Adipose tissue (tissue), 3 donors: ENCODE data around the gene PAQR5. TPM values are rescaled to one million over a fixed set of nuclear protein-coding genes. Genes with fewer than 3 reads are reported as not detected.
"Not testable (repeated sequence)": the region's sequence is repeated elsewhere in the genome, so short reads cannot be mapped to it uniquely, and the experiment has no call there.

Experiments
- H3K27ac ChIP-seq: one replicate; pipeline ENCODE4 v1.5.1; 2013; ENCODE audit warnings: low read depth, low read length
- WGBS, 3 donors: extraction: QIAGEN DNeasy Blood & Tissue Kit; methylation state at CpG; one replicate each; pipeline ENCODE4 v1.1.7; 2013; 5-methylcytosine and 5-hydroxymethylcytosine counted together
- polyA plus RNA-seq, 3 donors: library from polyadenylated mRNA; stranded (reverse); fragments of 200-250 nt; gene quantifications; one replicate each; pipeline ENCODE4 v1.2.3, GENCODE V29; 2013
- donor health status: healthy with polysubstance abuse.
- donor health status: Bipolar disorder and iron deficiency.
- donor health status: healthy.

Gene PAQR5
- polyA plus RNA-seq, 3 donors, result 0.11 to 2.5 (median 0.43) TPM

DNA sequence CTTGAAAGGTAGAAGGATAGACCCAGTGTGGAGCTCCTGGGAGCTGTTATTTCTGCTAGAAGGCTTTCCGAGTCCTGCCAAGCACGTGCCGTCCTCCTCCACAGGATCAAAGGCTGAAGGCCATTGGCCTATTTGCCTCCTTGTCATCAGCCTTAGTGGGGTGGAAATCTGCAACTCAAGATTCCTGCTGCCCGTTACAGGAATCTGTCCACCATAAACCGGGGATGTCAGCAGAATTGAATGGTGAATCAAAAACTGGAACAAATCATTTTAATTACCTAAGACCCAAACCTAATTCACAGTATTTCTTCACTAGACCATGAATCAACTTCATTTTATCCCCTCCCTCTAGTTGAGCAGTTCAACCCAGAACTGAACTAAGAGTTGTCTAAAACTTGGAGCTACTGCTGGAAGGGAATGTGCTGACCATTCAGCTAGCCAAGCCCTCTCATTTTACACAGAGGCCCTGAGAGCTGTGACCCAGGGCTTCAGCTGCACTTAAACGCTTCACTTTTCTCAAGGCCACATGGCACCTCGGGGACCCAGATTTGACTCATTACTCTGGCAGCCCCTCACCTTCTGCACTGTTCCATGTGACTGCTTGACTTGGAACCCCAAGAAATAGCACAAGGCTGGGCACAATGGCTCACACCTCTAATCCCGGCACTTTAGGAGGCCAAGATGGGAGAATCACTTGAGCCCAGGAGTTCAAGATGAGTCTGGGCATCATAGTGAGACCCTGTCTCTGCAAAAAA is 78.7 kb downstream of the PAQR5 start:
- 80 to 83% (median 80%) methylated on average over 8 of the region's 8 CpGs for WGBS, 3 donors

DNA sequence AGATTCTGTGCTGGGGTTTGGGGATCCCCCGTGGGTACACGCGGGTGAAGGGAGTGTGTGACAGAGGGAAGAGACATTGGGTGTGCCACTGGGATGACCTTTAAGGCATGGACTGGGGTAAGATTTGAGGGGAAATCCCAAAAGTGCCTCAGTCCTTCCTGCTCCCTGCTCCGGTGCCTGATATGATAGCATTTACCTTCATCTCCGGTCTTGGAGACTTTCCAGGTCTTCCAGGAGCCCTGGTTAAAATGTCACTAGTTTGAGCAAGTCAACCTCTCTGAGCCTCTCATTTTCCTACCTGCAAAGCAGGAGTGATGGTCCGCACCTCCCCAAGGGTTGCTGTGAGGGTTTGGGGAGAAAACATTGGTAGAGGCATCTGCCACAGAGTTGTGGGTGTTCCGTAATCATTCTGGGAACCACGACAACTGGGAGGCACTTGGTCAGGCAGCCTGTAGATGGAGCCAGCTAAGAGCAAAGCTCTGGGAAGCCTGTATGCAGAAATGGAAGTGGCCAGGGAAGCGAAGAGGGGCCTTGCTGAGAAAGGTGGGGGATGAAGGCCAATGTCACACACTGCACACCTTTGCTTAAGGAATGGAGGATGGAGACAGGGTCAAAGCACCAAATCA is 81.5 kb downstream of the PAQR5 start:
- H3K27ac ChIP-seq, result no peak overlapping the region

More for the DNA sequence above, 78.7 kb downstream of the PAQR5 start:
- H3K27ac ChIP-seq, result no peak overlapping the region

DNA sequence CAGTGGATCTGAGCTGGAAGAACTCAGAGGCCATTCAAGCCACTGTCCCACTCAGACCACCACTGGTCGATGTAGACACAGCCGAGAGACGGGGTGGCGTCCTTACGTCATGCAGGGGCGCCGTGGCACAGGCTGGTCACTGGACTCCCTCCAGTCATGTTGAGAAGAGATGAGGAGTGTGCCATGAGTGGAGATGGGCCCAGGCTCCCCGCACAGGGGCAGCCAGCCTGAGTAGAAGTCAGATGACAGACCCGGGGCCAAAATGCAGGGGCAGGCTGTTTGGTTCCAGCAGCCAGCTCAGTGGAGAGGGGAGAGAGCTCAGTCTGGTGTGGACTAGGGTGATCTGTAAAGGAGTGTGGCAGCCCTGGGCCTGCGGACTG is 82.0 kb downstream of the PAQR5 start:
- WGBS, 3 donors, result 86 to 96% (median 93%) methylated on average over 10 of the region's 10 CpGs
- H3K27ac ChIP-seq, result no peak overlapping the region

More for the DNA sequence above, 81.5 kb downstream of the PAQR5 start:
- WGBS, 3 donors, result 60 to 79% (median 78%) methylated on average over 9 of the region's 9 CpGs

DNA sequence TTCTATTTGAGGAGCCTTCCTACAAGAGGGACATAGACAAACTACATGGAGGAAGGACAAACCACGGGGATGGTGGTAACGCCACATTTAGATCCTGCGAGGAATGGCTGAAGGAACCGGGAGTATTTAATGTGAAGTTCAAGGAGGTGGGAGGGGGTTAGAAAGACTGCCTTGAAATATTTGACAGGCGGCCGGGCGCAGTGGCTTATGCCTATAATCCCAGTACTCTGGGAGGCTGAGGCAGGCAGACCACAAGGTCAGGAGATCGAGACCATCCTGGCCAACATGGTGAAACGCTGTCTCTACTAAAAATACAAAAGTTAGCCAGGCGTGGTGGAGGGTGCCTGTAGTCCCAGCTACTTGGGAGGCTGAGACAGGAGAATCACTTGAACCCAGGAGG is 83.5 kb downstream of the PAQR5 start:
- not testable (repeated sequence) for H3K27ac ChIP-seq
- WGBS, 3 donors, result 94 to 96% (median 94%) methylated on average over 10 of the region's 10 CpGs

DNA sequence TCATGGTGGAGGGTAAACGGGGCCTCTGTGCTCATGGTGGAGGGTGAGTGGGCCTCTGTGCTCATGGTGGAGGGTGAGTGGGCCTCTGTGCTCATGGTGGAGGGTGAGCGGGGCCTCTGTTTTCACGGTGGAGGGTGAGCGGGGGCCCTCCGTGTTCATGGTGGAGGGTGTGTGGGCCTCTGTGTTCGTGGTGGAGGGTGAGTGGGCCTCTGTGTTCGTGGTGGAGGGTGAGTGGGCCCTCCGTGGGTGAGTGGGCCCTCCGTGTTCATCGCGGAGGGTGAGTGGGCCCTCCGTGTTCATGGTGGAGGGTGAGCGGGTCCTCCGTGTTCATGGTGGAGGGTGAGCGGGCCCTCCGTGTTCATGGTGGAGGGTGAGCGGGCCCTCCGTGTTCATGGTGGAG is 85.4 kb downstream of the PAQR5 start:
- 95 to 96% (median 95%) methylated on average over 12 to 16 of the region's 18 CpGs for WGBS, 3 donors
- H3K27ac ChIP-seq, result not testable (repeated sequence)

DNA sequence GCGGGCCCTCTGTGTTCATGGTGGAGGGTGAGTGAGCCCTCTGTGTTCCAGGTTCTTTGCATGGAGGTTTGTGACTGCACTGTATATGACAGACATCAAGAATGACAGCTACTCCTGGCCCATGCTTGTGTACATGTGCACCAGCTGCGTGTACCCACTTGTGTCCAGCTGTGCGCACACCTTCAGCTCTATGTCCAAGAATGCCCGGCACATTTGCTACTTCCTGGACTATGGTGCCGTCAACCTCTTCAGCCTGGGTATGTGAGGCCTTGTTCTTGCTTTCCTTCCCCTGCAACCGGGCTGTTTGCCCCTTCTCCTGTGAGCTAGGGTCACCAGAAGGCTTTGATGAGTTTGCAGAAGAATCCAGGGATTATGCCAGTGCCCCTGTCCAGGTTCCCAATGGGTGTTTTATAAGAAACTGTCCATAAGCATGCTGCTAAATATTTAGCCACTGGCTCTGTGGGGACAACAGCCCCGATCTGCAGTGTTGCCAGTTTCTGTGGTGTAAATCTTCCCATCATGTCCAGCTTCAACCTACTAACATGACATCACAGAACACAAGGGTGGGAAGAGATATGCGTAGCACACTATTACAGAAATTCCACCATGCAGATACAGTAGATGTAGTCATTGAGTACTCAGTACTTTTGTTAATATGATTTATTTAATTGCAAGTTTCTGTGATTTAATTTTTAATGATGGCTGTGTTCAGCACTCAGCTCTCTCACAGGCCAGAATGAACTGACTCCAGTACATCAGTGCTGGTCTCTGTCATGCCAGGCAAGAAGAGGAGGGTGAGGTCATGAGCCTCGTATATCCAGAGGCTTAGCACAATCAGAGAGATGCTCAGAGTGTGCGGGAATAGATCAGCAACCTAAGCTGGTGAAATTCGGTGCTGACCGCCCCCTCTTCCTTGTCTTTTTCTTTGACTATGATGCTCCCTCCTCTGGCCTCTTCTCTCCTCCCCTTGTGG is 86.2 kb downstream of the PAQR5 start:
- WGBS, 3 donors, result 91 to 95% (median 94%) methylated on average over 12 of the region's 12 CpGs
- H3K27ac ChIP-seq, result no peak overlapping the region

DNA sequence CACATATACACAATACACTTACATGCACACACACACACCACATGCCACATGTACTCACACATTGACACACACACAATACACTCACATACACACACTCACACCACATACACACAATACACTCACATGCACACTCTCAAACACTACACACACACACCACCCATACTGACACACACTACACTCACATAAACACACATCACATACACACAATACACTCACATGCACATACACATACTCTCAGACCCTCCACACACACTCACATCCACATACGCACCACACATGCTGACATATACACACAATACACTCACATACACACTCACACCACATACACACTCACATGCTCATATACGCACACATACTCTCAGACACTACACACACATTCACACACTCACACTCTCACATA is 87.1 kb downstream of the PAQR5 start:
- WGBS, 3 donors, result 96 to 100% (median 99%) methylated on average over 2 of the region's 2 CpGs
- no peak overlapping the region for H3K27ac ChIP-seq

DNA sequence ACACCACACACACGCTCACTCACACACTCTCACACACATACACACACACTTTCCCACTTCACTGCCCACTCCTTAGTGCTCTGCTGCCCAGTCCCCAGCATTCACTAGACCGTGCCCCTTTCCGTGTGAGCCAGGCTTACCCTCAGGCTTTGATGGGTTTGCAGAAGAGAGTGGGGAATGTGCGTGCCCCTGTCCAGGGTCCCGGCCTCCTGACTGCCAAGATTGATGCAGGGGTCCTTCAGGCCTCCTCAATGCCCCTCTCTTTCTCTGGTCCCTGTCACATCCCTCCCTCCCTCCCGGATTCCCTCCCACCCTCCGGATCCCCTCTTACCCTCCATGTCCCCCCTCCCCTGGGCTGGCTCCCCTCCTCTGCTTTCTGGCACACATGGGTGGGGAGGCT is 87.6 kb downstream of the PAQR5 start:
- H3K27ac ChIP-seq, result no peak overlapping the region
- WGBS, 3 donors, result 87 to 91% (median 89%) methylated on average over 7 of the region's 7 CpGs

DNA sequence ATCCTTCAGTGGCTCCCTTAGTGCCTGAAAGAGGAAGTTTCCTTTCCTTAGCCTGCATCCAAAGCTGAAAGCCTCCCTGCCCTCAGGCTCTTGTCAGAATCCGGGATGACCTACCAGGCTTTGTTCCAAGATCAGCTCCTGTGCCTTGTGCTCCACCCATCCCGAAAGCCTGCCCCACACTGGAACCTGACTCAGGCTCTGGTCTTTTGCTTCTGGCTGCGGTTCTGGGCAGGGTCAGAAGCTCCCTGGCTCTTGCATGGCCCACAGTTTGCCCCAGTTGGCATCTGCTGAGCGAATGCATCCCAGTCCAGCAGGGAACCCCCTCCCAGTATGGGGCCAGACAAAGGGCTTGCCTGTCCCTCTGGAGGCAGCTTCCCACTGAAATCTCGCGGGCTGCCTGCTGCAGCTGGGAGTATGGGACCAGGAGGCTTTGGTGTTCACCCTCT is 89.6 kb downstream of the PAQR5 start:
- 60 to 71% (median 69%) methylated on average over 6 of the region's 6 CpGs for WGBS, 3 donors
- no peak overlapping the region for H3K27ac ChIP-seq

DNA sequence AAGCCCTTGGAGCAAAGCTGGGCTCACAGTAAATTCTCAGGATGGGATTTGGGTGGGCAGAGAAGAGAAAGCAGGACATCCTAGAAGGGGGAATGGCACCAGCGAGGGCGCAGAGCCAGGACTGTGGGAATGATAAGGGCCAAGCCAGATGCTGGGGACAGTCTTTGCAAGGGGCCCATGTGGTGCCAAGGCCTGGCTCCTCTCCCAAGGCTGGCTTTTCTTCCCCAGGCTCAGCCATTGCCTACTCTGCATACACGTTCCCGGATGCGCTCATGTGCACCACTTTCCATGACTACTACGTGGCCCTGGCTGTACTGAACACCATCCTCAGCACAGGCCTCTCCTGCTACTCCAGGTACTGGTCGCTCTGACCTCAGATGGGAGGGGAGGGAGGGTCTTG is 90.7 kb downstream of the PAQR5 start:
- 41 to 94% (median 91%) methylated on average over 7 of the region's 7 CpGs for WGBS, 3 donors
- H3K27ac ChIP-seq, result no peak overlapping the region

DNA sequence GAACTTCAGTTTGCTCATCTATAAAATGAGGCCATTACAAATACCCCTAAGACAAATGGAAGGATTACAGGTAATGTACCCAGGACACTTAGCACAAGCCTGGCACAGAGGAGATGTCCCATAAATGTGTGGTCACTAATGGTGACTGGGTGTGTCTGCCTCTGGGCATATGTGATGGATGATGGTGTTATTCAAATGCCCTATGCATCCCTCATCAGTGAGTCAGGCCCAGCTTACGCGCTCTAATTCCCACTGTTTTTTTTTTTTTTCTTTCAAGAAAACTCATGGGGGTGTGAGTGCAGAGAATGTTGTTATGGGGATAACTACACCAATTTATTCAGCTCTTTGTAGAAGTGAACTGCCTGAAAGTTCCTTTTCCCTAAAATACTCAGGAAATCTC is 91.9 kb downstream of the PAQR5 start:
- 89 to 100% (median 97%) methylated on average over 2 of the region's 2 CpGs for WGBS, 3 donors
- no peak overlapping the region for H3K27ac ChIP-seq

DNA sequence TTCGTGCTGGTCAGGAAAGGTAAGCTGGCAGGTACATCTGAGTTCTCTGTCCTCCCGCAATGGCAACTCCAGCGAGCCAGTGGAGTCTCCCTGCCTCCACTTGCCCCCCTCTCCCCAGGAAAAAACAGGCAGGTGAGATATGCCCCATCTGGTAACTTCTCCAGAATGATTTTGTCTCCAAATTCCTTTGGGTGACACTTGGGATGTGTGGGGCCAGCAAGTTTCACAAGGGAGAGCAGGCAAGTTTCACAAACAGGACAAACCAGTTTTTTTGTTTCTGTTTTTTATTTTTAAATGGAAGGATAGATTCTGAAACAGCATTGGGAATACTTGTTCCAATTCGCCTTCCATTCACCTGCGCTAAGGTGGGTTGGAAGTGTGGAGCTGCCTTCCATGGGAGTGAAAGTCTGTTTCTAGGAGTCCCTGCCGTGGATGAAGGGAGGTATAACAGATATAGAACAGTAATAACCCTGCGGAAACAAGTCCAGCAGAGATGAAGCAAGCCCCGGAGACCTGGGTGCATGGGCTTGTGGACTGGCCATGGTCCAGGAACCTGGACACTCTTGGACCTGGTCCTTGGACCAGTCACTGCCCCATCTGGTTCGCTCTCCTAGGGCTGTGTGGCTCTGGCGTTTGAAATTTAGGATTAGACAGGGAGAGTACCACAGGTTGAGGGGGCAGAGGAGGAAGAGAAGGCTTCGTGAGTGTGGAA is 92.5 kb downstream of the PAQR5 start:
- 78 to 95% (median 94%) methylated on average over 11 of the region's 11 CpGs for WGBS, 3 donors
- H3K27ac ChIP-seq, result no peak overlapping the region

DNA sequence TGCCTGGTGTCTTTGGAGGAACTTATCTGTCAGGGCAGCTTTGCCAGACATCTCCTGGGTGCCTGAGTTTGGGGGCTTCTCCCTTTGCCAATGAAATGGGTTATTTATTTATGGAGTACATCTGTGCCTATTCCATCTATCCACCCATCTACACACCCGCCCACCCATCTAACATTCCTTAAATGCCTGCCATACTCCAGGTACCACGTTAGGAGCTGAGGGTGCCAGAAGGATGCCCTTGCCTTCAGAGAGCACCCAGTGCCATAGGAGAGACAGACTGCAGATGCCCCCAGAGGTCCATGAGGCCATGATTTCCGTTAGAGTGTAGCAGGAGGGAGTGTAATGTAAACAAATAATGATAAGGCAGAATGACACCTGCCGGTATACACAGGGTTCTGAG is 93.6 kb downstream of the PAQR5 start:
- no peak overlapping the region for H3K27ac ChIP-seq
- 60 to 78% (median 68%) methylated on average over 4 of the region's 4 CpGs for whole genome bisulfite sequencing, 3 donors

DNA sequence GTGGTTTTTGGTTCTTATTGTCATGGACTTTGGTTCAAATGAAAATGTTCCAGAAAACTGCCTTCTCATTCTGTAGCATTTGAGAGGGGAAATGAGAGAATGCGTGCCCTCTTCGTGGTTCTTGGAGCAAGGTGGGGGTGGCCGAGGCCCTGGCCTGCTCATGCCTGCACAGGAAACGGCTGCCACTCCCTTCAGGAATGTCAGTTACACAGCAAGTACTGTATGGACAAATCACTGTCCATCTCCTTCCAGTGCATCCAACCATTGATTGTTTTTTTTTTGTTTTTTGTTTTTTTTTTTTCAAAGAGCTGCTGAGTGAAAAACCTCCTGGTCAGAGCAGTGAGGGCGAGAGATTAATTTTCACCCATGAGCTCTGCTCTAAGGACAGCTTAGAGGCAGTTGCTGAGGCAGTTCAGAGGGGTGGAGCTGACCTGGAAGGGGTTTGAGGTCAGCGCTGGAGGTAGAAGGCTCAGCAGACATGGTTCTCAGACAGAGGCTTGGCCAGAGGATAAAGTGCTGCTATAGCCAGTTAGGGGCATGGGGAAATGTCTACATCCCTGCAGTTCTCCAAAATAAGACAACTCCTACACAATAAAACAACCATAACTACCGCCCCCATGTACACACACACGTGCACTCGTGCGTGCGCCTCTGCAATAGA is 95.2 kb downstream of the PAQR5 start:
- 51 to 55% (median 53%) methylated on average over 11 of the region's 11 CpGs for WGBS, 3 donors
- no peak overlapping the region for H3K27ac ChIP-seq

DNA sequence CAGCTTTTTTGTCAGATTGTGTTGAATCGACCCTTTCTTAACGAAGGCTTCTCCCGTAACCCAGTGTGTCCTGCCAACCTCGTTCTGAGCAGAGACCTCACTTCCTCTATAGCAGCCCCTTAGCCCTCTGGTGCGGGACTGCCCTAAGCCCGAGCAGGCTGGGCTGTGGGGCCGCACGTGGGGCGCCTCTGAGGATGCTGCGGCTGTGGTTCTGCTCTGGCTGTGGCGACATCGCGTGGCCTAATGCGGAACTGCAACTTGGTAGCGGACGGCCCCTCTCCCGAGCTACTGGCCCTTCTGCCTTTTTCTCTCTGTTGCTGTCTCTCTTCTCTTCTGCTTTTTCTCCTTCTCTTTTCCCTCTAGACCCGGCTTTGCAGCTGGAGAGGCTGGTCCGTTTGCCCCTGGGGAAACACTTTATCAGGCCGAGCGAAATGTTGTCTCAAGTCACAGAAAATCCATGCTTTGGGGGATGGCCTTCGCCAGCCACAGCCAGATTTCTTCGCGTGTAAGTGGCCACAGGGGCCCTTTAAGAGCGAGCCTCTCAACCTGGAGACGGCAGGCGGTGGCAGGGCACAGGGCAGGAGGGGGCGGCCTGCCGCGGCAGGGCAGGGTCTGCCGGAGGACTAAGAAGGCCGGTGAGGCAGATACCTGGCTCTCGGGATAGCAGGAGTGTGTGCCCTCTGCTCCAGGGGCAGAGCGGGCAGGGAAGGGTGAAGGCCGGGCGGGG is 96.0 kb downstream of the PAQR5 start:
- WGBS, 3 donors, result 25 to 28% (median 28%) methylated on average over 36 of the region's 36 CpGs
- no peak overlapping the region for H3K27ac ChIP-seq

DNA sequence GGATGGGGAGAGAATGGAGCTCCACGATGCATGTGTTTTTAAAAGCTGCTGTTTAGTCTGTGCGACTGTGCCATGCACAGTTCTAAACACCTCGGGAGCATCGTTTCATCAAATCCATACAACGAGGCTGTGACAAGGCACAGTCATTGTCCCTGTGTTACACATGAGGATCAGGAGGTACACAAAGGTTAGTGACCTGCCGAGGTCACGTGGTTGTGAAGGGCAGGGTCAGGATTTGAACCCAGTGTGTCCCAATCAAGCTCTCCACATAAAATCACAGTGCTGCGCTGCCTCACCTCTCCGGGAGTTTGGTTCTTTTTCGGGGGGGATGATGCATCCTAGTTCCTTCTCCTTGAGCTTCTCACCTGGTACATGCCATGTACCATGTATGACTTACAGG is 96.7 kb downstream of the PAQR5 start:
- 88 to 92% (median 90%) methylated on average over 10 of the region's 10 CpGs for WGBS, 3 donors

DNA sequence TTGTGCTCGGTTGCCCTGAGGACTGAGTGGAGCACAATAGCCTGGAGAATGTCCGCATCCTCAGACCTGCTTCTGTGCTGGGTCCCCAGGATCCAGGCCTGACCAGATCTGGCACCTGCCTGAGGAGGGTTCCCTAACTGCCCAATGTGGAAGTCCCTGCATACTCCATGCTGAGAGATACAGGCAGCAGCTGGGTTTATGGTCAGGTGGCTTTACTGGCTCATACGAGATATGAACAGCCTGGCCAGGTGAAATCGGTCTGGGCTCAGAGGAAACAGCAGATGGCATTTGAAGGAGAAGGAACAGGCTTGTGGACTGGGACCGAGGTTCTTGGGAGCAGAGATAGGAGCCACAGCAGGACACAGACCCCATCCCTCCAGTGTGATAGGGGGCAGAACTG is 97.3 kb downstream of the PAQR5 start:
- 79 to 94% (median 86%) methylated on average over 5 of the region's 5 CpGs for WGBS, 3 donors
- no peak overlapping the region for H3K27ac ChIP-seq

More for the DNA sequence above, 96.7 kb downstream of the PAQR5 start:
- no peak overlapping the region for H3K27ac ChIP-seq
